BE2C (cell line): ENCODE results near the gene CFP.
A peak's percentile ranks its signal among the peaks of the same experiment; 100 is the strongest.

Experiments used
- DNase-seq: peaks from one replicate; pipeline ENCODE4 v3.0.0-alpha.2; 2020
- H3K27me3 ChIP-seq: fragments of 250-450 bp; sonication (Bioruptor Pico); 2 replicates; pipeline ENCODE4 v1.5.1; 2020; ENCODE audit warnings: mild to moderate bottlenecking
- H3K36me3 ChIP-seq: fragments of 250-450 bp; sonication (Bioruptor Pico); 2 replicates; pipeline ENCODE4 v1.5.1; 2020; ENCODE audit warnings: mild to moderate bottlenecking
- H3K4me1 ChIP-seq: fragments of 250-450 bp; sonication (Bioruptor Pico); 2 replicates; pipeline ENCODE4 v1.5.1; 2020
- H3K4me3 ChIP-seq: 2 replicates; pipeline ENCODE4 v1.5.1; 2011; ENCODE audit warnings: low read depth, low read length
- H3K9me3 ChIP-seq: fragments of 250-450 bp; sonication (Bioruptor Pico); 2 replicates; pipeline ENCODE4 v1.5.1; 2020
- CTCF ChIP-seq: IDR thresholded peaks from 2 replicates; pipeline ENCODE4 v1.5.1; 2012; ENCODE audit warnings: mild to moderate bottlenecking, low read depth, low read length

CFP gene

GRCh38 chrX:47583240-47583861 is 46.4 kb downstream of the CFP start:
- H3K9me3 ChIP-seq = no peaks in the 10 kb centered on the region
- TF ChIP-seq CTCF = no peak
- H3K27me3 ChIP-seq = no peaks in the 10 kb centered on the region
- H3K4me1 ChIP-seq = no peaks in the 10 kb centered on the region
- no peak for DNase-seq
- no peaks in the 10 kb centered on the region for H3K36me3 ChIP-seq
- no peak overlapping the region for H3K4me3 ChIP-seq

- Histone ChIP-seq H3K27me3 (no peaks in the 10 kb centered on the region), H3K9me3 (no peaks in the 10 kb centered on the region), H3K4me3 (peak within 1 kb of the TSS; percentile 56), H3K36me3 (no peaks in the 10 kb centered on the region), H3K4me1 (no peaks in the 10 kb centered on the region)
- DNase-seq = peak; percentile 90
- no peak for TF ChIP-seq CTCF
Measured at GRCh38 chrX:47581731-47582647, 47.7 kb downstream of the CFP start, which contains the start of gene TIMP1. Gene TIMP1 (plus strand): TSS chrX:47582436. CDS start chrX:47583416, 980 bp downstream.

- no peak for TF ChIP-seq CTCF
- no peak for DNase-seq
- Histone ChIP-seq H3K9me3 (no peaks in the 10 kb centered on the region), H3K27me3 (no peaks in the 10 kb centered on the region), H3K4me3 (no peak overlapping the region), H3K4me1 (no peaks in the 10 kb centered on the region), H3K36me3 (no peaks in the 10 kb centered on the region)
Measured at GRCh38 chrX:47579537-47579936, 50.2 kb downstream of the CFP start.

GRCh38 chrX:47578692-47579091 is 51.0 kb downstream of the CFP start:
- Histone ChIP-seq H3K4me3 (no peak overlapping the region), H3K36me3 (no peaks in the 10 kb centered on the region), H3K27me3 (no peaks in the 10 kb centered on the region), H3K4me1 (no peaks in the 10 kb centered on the region), H3K9me3 (no peaks in the 10 kb centered on the region)
- no peak for DNase-seq
- TF ChIP-seq CTCF = no peak

GRCh38 chrX:47577901-47578300 is 51.8 kb downstream of the CFP start:
- no peak overlapping the region for H3K4me3 ChIP-seq

More at GRCh38 chrX:47577901-47578300, 51.8 kb downstream of the CFP start:
- H3K27me3 ChIP-seq = no peaks in the 10 kb centered on the region
- no peak for TF ChIP-seq CTCF
- no peaks in the 10 kb centered on the region for H3K9me3 ChIP-seq
- H3K4me1 ChIP-seq = no peaks in the 10 kb centered on the region
- DNase-seq = no peak
- H3K36me3 ChIP-seq = no peaks in the 10 kb centered on the region
